Measurements from ENCODE around the gene LMOD1. TPM values are rescaled to one million over a fixed set of nuclear protein-coding genes. Genes with fewer than 3 reads are reported as not detected.

LMOD1 gene
- total RNA-seq, 3 donors from 2014 or later, result 11.6 to 442 (median 37.4) TPM

DNA sequence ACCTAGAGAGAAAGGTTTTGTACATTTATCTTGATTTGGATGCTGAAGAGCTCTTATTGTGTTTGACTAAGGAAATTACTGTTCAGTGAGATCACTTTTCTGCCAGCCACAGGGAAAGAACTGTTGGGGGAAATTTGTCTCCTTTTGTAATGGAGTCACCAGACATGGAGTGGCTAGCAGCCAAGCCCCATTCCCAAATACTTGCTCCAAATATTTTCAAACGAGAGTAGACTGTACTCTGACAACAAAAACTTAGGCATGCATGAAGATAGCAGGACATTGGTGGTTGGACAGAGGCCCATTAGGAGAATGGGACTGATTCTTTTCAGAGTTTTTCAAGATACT lies 96.3 kb downstream of the LMOD1 start:
- intact Hi-C loops (cut with DNase I, micrococcal nuclease), result no loop called here
- DNase-seq (no peak), ATAC-seq (no peak)
- H3K9me3 ChIP-seq, result no peaks in the 10 kb centered on the region
- TF ChIP-seq, protein P1, sequence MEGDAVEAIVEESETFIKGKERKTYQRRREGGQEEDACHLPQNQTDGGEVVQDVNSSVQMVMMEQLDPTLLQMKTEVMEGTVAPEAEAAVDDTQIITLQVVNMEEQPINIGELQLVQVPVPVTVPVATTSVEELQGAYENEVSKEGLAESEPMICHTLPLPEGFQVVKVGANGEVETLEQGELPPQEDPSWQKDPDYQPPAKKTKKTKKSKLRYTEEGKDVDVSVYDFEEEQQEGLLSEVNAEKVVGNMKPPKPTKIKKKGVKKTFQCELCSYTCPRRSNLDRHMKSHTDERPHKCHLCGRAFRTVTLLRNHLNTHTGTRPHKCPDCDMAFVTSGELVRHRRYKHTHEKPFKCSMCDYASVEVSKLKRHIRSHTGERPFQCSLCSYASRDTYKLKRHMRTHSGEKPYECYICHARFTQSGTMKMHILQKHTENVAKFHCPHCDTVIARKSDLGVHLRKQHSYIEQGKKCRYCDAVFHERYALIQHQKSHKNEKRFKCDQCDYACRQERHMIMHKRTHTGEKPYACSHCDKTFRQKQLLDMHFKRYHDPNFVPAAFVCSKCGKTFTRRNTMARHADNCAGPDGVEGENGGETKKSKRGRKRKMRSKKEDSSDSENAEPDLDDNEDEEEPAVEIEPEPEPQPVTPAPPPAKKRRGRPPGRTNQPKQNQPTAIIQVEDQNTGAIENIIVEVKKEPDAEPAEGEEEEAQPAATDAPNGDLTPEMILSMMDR (IDR thresholded peaks at IDR 0.05), result no peak
- no peak overlapping the region for H3K4me3 ChIP-seq
- no peaks in the 10 kb centered on the region for H3K4me1 ChIP-seq (ENCODE audit: low read depth)
- H3K36me3 ChIP-seq (ENCODE audit: low read depth), result peaks cover 6% of the 10 kb centered on the region

DNA sequence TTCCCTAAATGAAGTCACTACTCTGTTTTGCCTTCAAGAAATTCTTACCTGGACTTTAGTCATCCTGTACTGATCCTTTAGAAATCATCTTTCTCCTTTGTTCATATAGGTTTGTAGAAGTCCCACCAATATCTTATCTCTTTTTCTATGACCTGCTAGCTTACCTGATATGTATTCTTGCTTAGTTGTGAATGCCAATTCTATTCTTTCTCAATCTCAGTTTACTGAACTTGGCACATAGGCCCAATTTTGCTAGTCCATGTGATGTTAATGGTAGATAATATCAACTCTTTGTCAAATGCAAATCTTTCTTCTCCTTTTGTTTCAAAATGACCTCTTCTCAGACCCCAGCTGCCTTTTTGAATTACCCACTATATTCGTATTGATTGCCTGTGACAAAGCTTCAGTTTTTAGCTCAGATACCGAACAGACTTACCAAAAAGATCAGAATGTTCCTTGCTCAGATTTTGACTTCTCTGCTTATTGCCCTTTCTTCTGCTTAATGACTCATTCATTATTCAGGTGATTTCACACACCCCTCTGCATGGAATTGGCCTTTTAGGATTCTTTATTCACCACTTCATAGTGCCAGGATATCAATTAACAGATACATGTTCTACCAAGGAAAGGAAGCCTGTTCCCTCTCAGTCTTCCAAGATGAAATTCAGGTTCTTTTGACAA lies 96.8 kb downstream of the LMOD1 start:
- Histone ChIP-seq H3K36me3 (ENCODE audit: low read depth) (peaks cover 6% of the 10 kb centered on the region), H3K4me3 (no peak overlapping the region), H3K4me1 (ENCODE audit: low read depth) (no peaks in the 10 kb centered on the region), H3K9me3 (no peaks in the 10 kb centered on the region)
- TF ChIP-seq, protein P1 (IDR thresholded peaks at IDR 0.05), result no peak
- DNase-seq (no peak), ATAC-seq (no peak)
- intact Hi-C loops (cut with DNase I, micrococcal nuclease), result no loop called here

DNA sequence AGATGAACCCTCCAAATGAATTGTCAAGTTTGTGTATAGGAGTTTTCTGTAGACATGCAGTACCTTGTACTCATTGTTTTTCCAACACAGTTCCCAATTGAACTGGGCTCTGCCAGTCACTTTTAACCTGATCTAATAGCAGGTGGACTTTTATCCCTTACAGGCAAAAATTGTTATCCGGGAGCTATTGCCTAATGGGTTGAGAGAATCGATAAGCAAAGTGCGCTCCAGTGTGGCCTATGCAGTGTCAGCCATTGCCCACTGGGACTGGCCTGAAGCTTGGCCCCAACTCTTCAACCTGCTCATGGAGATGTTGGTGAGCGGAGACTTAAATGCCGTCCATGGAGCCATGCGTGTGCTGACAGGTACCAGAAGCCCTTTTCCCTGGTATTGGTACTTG lies 98.1 kb downstream of the LMOD1 start:
- ATAC-seq (no peak), DNase-seq (no peak)
- intact Hi-C loops (cut with DNase I, micrococcal nuclease), result no loop called here
- H3K4me1 ChIP-seq (ENCODE audit: low read depth), result no peaks in the 10 kb centered on the region
- H3K9me3 ChIP-seq, result no peaks in the 10 kb centered on the region
- peaks cover 2% of the 10 kb centered on the region for H3K36me3 ChIP-seq (ENCODE audit: low read depth)
- H3K4me3 ChIP-seq, result no peak overlapping the region
- TF ChIP-seq, protein P1 (IDR thresholded peaks at IDR 0.05), result no peak

DNA sequence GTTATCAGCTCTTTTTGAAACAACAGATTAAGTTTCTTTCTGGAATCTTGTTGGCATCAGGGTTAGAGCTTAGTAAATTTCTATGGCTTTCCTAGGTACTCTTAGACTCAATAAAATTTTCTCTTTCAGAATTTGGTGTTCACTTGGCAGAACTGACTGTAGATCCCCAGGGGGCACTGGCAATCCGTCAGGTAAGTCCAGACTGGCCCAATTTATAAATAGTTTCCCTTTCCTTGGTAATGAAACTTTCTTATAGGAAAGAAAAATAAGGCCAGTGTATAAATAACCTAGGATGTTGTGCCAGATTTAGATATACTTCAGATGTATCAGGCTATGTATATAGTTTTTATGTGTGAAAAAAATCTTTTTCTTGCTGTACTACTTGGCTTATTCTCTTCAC lies 99.2 kb downstream of the LMOD1 start:
- Histone ChIP-seq H3K36me3 (ENCODE audit: low read depth) (no peaks in the 10 kb centered on the region), H3K4me1 (ENCODE audit: low read depth) (no peaks in the 10 kb centered on the region), H3K4me3 (no peak overlapping the region), H3K9me3 (no peaks in the 10 kb centered on the region)
- intact Hi-C loops (cut with DNase I, micrococcal nuclease), result no loop called here
- DNase-seq, result no peak
- ATAC-seq, result no peak
- TF ChIP-seq, protein P1 (IDR thresholded peaks at IDR 0.05), result no peak

Small RNAs within 50 kb of the gene (microRNA-seq; reads per million reads assigned to microRNA genes)
- not detected for gene MIR6739

Other genes with a start within 250 kb of the LMOD1 start
- 10 to 100 TPM; 25.9 to 33.9 (median 28.4) TPM for gene IPO9, start 117.4 kb downstream of the LMOD1 start, total RNA-seq
- 10 to 100 TPM in 1 of 3 donors, 1 to 10 TPM in 2; 1.2 to 12.4 (median 4.0) TPM for gene SHISA4, start 57.6 kb downstream of the LMOD1 start, total RNA-seq
- gene TIMM17A, start 9.0 kb upstream of the LMOD1 start, total RNA-seq, result 10 to 100 TPM; 41.1 to 59.5 (median 49.9) TPM
- 100 to 1,000 TPM in 2 of 3 donors, 10 to 100 TPM in 1; 71.5 to 151 (median 132) TPM for gene RNPEP, start 36.1 kb upstream of the LMOD1 start, total RNA-seq
- gene ELF3, start 64.0 kb upstream of the LMOD1 start, total RNA-seq, result 1,000 to 10,000 TPM in 2 of 3 donors, 100 to 1,000 TPM in 1; 623 to 1,741 (median 1,105) TPM
- gene GPR37L1, start 176.4 kb upstream of the LMOD1 start, total RNA-seq, result 1 to 10 TPM; 2.4 to 3.5 (median 2.9) TPM
- 10 to 100 TPM; 36.3 to 69.6 (median 41.2) TPM for gene ARL8A, start 198.2 kb upstream of the LMOD1 start, total RNA-seq
- gene PTPN7, start 214.1 kb upstream of the LMOD1 start, total RNA-seq, result 1 to 10 TPM; 5.0 to 6.3 (median 6.1) TPM
- 1 to 10 TPM in 2 of 3 donors, under 1 TPM in 1; 0.66 to 4.2 (median 1.3) TPM for gene LGR6, start 247.3 kb upstream of the LMOD1 start, total RNA-seq